Hematopoietic multipotent progenitor cell treated with erythropoietin and hydrocortisone succinate and interleukin-3 and kit ligand, for 17 days (in vitro differentiated cells): ENCODE results near the gene CIBAR2.

Experiments used
- DNase-seq: peaks from one replicate; pipeline ENCODE4 v3.0.0-alpha.2; 2015; ENCODE audit warnings: low spot score

CIBAR2 gene

DNA sequence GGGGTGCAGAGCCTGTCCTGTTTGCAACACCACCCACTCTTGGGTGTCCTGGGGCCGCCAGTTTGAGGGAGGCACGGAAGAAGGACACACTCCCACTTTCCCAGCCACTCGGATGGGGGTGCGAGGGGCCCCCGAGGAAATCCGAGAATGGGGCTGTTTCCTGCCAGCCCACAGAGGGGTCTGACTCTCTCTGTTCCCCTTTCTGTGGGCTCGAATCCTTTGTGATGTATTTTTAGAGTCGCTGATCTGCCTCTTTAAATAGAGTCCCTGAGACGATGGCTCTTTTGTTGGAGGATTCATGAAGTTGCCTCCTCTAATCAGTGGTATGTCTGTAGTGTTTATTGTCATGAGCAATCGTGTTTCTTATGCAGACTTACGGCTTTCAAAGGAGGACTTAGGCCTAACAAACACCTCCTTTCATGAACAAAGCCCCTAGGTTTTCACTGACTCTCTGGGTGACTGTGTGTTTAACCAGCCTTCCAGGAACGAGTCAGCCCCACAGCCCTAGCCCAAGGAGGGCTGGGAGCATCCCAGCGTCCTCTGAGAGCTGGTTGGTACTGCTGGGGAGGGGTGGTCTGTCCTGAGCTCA lies 29.1 kb downstream of the CIBAR2 start:
- DNase-seq, result no peak

- DNase-seq, result no peak
These were observed 29.9 kb downstream of the CIBAR2 start for GRCh38 chr16:85082173-85083050.

DNA sequence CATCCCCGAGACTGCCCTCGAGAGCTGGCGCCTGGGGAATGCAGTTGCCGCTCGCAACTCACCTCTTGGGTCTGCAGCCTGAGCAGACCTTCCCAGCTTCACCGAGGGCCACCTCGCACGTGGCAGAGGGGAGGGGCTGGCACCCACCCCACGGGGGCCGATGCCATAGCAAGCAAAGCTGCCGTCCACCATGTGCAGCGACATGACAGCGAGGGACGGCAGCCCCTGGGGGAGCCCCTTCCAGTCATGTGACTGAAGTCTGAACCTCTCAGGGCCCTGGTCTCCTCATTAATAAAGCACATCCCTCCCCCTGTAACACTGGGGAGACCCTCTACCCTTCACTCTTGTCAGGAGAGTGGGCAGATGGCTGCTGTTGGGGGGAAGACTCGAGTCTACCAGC lies 30.5 kb downstream of the CIBAR2 start:
- DNase-seq, result no peak

DNA sequence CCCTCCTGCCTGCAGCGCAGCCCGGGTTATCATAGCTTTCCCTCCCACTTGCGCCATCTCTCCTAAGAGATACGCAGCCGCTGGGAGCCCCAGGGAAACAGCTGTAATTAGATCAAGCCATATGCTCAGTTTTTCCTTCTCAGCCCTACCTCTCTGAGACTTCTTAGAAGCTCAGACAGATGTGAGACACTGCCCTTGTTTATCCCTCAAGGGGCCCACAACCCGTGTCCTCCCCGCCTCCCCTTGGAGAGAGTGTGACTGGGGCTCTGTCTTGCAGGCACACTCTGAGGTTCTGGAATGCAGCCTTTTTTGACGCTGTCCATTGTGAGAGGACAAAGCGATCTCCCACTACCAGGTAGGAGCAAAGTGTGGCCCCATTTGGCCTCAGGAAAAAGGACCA lies 31.2 kb downstream of the CIBAR2 start:
- DNase-seq, result no peak

- DNase-seq, result no peak
These were observed 32.3 kb downstream of the CIBAR2 start for GRCh38 chr16:85079785-85080570.

DNA sequence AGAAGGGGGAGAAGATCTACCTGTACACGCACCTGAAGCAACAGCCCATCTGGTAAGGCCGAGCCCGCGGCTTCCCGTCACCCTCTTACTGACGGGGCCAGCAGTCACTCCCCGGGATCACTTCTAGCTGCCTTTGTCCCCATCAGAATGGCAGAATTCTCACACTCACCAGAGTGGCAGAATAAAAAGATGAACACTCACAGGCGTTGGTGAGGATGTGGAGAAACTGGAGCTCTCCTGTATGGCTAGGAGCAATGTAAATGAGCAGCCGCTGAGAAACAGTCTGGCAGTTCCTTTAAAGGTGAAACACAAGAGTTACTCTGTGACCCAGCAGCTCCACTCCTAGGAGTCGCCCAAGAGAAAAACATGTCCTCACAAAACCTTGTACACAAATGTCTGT lies 33.3 kb downstream of the CIBAR2 start:
- DNase-seq, result no peak

DNA sequence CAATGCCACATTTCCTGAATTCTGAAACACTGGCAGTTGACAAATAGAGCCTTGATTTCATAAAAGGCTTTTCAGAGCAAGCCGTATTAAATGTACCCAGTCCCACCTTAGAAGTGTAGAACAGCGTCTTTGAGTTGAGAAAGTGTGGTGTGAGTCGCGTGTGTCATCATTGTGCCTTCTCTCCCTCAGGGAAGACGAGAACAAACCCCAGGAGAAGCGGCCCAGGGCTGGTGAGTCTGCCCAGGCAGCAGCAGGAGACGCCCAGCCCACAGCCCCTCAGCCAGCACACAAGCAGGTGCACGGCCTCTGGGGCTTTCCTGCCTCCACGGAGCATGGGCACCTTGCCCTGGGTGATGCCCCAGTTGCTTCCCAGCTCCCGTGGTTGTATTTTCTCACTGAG lies 34.0 kb downstream of the CIBAR2 start:
- no peak for DNase-seq

DNA sequence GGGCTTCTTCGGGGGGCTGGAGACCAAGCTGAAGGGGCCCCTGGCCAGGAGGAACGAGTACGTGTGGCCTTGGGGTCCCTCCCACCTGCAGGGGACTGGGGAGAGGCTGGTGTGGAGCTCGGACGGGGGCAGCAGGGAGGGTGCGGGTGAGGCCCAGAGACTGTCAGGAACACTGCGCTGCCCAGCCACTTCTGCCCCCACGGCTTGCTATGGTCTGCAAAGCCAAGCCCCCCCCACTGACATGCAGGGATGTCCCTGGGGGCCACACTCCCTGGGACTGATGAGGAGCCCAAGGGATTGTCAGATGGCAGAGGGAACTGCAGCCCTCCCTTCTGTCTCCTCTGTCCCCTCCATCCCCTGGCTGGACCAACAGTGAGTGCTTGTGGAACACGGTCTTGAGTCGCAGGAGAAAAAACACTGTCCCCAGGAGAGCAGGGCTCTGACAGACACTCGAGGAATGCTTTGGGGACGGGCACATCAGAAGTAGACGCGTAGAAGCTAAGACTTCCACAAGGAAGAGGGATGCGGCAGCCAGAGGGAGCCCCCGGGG lies 34.6 kb downstream of the CIBAR2 start:
- no peak for DNase-seq

GRCh38 chr16:85077039-85077438 lies 35.2 kb downstream of the CIBAR2 start:
- no peak for DNase-seq

GRCh38 chr16:85075236-85075924 lies 36.9 kb downstream of the CIBAR2 start:
- DNase-seq, result no peak

DNA sequence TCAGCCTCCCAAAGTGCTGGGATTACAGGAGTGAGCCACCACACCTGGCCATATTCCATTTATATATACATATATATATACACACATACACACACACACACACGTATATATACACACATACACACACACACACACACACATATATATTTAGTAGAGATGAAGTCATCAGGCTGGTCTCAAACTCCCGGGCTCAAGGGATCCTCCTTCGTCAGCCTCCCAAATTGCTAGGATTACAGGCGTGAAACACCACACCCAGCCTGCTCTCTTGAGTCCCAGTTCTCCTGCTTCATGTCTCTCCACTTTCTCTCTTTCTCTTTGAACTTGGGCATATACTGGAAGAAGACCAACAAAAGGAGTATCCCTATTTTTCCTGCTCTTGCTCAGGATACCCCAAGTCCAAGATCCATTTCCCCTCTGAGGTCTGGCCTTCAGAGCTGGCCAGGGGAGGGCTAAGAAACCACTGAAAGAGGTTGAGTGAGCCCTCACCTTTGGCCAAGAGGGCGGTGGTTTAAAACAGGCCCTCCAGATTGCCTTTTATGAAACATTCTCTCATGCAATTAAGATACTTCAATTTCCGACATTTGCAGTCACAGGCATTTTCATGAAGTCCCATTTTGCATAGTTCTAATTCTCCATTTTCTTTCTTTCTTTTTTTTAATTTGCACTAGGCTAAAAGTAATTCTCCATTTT lies 37.9 kb downstream of the CIBAR2 start:
- no peak for DNase-seq

DNA sequence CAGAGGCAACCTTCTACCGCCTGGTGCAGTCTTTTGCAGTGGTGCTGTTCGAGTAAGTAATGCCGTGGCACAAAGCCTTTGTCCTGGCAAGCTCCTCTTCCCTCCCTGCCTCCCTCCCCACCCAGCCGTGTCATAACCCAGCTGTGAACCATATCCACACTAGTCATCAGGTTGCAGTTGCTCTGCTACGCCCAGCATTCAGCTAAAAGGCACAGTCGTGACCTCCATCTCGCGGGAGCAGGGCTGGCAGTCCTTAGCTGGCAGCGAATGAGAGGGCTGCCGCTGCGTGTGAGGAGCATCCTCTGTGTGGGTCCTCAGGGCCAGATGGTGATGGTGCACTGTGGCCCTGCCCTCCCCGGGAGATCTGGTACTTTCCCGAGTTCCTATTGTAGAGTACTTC lies 39.3 kb downstream of the CIBAR2 start:
- DNase-seq, result no peak

DNA sequence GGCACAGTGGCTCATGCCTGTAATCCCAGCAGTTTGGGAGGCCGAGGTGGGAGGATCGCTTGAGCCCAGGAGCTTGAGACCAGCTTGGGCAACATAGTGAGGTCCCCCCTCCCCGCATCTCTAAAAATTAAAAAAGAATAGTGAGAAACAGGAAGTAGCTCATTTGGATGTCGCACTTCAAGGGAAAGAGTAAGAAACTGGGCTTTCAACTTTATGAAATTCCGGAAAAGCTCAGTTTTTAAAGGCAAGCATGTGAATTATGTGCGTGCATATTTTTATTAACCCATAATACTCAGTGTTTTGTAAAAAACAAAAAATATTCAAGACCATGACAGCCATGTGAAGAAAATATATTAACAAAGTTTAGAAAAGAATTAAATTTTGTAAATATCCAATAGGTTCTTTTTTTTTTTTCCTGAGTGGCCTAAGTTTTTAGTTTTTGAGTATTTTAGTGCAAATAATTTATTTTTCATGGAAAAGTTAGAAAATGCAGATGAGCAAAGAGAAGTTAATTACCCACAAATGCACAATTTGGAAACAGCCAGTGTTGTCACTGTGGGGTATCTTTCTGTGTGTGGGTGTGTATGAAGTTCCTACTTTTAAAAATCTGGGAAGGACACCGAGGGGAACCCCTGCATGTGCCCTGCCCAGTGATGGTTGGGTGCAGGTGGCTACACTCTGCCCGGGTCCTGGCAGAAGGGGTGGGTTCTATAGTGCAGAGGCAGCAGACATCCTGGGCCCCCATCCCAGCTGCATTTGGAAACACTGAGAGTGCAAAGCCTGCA lies 40.0 kb downstream of the CIBAR2 start:
- DNase-seq, result no peak

GRCh38 chr16:85069171-85069570 lies 43.1 kb downstream of the CIBAR2 start:
- DNase-seq, result no peak

- no peak for DNase-seq
These were observed 43.5 kb downstream of the CIBAR2 start for GRCh38 chr16:85068746-85069145.

DNA sequence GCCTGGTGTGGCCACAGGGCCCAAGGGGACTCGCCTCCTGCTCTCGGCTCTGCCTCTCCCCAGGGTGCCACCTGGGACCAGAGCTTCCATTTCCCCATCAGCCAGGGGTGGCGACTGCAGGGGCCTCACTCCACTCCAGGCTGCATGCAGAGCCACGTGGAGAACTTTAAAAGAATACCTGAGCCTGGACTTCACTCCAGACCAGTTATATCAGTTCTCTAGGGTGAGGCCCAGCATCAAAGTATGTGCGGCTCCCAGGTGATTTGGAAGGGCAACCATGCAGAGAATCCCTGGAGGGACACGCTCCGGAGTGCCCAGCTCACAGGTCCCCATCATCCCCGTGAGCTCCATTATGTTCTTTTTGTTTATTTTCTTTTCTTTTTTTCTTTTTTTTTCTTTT lies 44.8 kb downstream of the CIBAR2 start:
- no peak for DNase-seq

- no peak for DNase-seq
These were observed 45.2 kb downstream of the CIBAR2 start for GRCh38 chr16:85067024-85067423.

- DNase-seq, result no peak
These were observed 45.9 kb downstream of the CIBAR2 start for GRCh38 chr16:85066346-85066885.

DNA sequence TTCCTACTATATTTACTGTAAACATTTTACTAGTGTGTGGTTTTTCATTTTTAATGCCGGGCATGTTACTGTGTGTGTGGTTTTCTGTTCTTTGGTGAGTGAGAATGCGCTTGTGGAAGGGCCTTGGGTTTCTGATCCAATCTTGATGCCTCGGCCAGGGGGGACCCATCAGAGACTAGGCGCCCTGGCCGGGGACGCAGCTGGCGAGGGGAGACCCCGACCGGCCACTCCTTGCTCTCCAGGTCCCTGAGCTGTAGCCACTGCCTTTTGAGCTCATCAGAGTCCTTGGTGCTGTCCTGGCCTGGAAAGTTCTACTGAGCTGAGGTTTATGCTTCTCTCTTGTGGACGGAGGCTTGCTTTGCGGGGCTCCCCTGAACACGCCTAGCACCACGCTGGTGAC lies 47.2 kb downstream of the CIBAR2 start:
- no peak for DNase-seq

- DNase-seq, result no peak
These were observed 48.1 kb downstream of the CIBAR2 start for GRCh38 chr16:85064186-85064585.
